SK-N-SH (cell line): ENCODE measurements around the gene IL11RA.
A peak's percentile ranks its signal among the peaks of the same experiment; 100 is the strongest.

Source experiments
- CHD2 ChIP-seq: fragments of 150-350 bp; IDR thresholded peaks from 2 replicates; pipeline ENCODE4 v1.6.1; 2018; ENCODE audit warnings: low read length; ENCODE audit not compliant: partially characterized antibody
- TAF1 ChIP-seq: IDR thresholded peaks from 2 replicates; pipeline ENCODE4 v1.6.1; 2012; ENCODE audit warnings: low read depth, mild to moderate bottlenecking, low read length, moderate library complexity, borderline replicate concordance
- TF ChIP-seq, protein P1 (sequence below): fragments of 200-600 bp; sonication (generic); IDR thresholded peaks from 2 replicates; pipeline ENCODE4 v1.6.1; 2017; ENCODE audit warnings: antibody characterized with exemption, mild to moderate bottlenecking, moderate library complexity
- TF ChIP-seq, protein P2 (sequence below): IDR thresholded peaks from 2 replicates; pipeline ENCODE4 v1.4.0; 2012; ENCODE audit warnings: low read depth, borderline replicate concordance

DNA sequence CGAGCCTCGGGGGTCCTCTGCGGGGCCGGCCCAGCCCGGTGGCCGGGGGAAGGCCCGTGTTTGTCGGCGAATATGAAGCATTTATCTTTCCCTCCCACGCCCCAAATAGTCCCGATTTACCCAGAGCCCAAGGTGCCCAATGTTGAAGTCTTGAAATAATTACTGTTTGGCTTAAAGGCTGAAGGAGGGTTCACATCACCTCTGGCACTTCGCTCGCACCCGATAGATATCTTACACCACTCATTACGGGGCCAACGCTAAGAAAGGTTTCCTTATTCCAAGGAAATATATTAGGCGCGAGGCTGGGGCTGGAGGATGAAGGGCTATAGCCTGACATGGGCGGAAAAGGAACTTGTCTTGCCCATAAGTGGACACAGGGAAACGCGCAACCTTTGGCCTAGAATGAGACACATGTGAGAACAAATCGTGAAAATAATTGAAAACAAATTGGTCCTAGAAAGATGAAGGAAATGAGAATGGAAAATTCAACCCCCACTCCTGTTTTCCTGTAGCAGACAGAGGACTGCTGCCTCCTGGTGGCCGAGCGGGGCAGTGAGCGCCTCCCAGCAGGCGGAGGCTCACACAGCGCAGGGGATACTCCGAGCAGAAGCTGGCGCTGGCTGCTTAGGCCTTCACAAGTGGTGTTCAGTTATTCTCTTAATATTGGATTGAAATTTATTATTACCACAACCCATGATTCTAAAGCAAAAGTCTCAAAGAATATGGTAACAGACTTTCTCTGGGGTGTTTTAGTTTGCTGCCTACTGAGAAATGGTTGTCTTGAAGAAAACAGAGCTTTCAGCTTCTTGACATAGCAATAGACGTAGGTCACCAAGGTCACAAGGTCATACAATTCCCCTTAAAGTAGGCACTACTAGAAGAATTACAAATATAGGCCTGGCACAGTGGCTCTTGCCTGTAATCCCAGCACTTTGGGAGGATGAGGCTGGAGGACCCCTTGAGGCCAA is 50.1 kb downstream of the IL11RA start:
- TF ChIP-seq, protein P1, sequence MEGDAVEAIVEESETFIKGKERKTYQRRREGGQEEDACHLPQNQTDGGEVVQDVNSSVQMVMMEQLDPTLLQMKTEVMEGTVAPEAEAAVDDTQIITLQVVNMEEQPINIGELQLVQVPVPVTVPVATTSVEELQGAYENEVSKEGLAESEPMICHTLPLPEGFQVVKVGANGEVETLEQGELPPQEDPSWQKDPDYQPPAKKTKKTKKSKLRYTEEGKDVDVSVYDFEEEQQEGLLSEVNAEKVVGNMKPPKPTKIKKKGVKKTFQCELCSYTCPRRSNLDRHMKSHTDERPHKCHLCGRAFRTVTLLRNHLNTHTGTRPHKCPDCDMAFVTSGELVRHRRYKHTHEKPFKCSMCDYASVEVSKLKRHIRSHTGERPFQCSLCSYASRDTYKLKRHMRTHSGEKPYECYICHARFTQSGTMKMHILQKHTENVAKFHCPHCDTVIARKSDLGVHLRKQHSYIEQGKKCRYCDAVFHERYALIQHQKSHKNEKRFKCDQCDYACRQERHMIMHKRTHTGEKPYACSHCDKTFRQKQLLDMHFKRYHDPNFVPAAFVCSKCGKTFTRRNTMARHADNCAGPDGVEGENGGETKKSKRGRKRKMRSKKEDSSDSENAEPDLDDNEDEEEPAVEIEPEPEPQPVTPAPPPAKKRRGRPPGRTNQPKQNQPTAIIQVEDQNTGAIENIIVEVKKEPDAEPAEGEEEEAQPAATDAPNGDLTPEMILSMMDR = peak; percentile 98
- TF ChIP-seq, protein P2, sequence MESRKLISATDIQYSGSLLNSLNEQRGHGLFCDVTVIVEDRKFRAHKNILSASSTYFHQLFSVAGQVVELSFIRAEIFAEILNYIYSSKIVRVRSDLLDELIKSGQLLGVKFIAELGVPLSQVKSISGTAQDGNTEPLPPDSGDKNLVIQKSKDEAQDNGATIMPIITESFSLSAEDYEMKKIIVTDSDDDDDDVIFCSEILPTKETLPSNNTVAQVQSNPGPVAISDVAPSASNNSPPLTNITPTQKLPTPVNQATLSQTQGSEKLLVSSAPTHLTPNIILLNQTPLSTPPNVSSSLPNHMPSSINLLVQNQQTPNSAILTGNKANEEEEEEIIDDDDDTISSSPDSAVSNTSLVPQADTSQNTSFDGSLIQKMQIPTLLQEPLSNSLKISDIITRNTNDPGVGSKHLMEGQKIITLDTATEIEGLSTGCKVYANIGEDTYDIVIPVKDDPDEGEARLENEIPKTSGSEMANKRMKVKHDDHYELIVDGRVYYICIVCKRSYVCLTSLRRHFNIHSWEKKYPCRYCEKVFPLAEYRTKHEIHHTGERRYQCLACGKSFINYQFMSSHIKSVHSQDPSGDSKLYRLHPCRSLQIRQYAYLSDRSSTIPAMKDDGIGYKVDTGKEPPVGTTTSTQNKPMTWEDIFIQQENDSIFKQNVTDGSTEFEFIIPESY = no peak
- TF ChIP-seq TAF1 (no peak), CHD2 (peak; percentile 68)
